GM23338 (cell line): Measurements from ENCODE around the gene FOXJ2. TPM values are rescaled to one million over a fixed set of nuclear protein-coding genes. Genes with fewer than 3 reads are reported as not detected.

Experiments used
- ATAC-seq: fragments of 200-7000 bp; cut with Tn5 transposase; 3 replicates; pipeline ENCODE4 v1.9.1; 2020
- DNase-seq: peaks from one replicate; pipeline ENCODE4 v3.0.0-alpha.2; 2015; ENCODE audit warnings: low spot score
- H2AFZ ChIP-seq: fragments of 200-600 bp; sonication (generic); 2 replicates; pipeline ENCODE4 v1.8.0; 2016; ENCODE audit warnings: antibody characterized with exemption, mild to moderate bottlenecking, moderate library complexity
- H3F3A ChIP-seq: fragments of 200-600 bp; sonication (generic); replicated peaks from 2 replicates; pipeline ENCODE4 v1.8.0; 2017; ENCODE audit warnings: antibody characterized with exemption, mixed run types, low read depth
- H3K27ac ChIP-seq: fragments of 200-600 bp; sonication (generic); 2 replicates; pipeline ENCODE4 v1.6.1; 2016; ENCODE audit warnings: low read depth
- H3K27me3 ChIP-seq: fragments of 200-600 bp; sonication (generic); 2 replicates; pipeline ENCODE4 v1.8.0; 2016; ENCODE audit warnings: mild to moderate bottlenecking, mixed run types, moderate library complexity; ENCODE audit not compliant: insufficient read depth
- H3K36me3 ChIP-seq: fragments of 200-600 bp; sonication (generic); 2 replicates; pipeline ENCODE4 v1.8.0; 2016; ENCODE audit warnings: mild to moderate bottlenecking; ENCODE audit not compliant: insufficient read depth
- H3K4me1 ChIP-seq: fragments of 200-600 bp; sonication (generic); 2 replicates; pipeline ENCODE4 v1.8.0; 2016; ENCODE audit warnings: mild to moderate bottlenecking, moderate library complexity; ENCODE audit not compliant: insufficient read depth
- H3K4me2 ChIP-seq: fragments of 200-600 bp; sonication (generic); 2 replicates; pipeline ENCODE4 v1.7.1; 2017; ENCODE audit warnings: mixed run types
- H3K4me3 ChIP-seq: fragments of 200-600 bp; sonication (generic); 2 replicates; pipeline ENCODE4 v1.6.1; 2016; ENCODE audit warnings: mixed run types
- H3K79me2 ChIP-seq: fragments of 200-600 bp; sonication (generic); replicated peaks from 2 replicates; pipeline ENCODE4 v1.8.0; 2017; ENCODE audit warnings: mild to moderate bottlenecking; ENCODE audit not compliant: insufficient read depth
- H3K9me2 ChIP-seq: fragments of 200-600 bp; sonication (generic); 2 replicates; pipeline ENCODE4 v1.8.0; 2017; ENCODE audit not compliant: insufficient read depth
- H4K20me1 ChIP-seq: fragments of 200-600 bp; sonication (generic); replicated peaks from 2 replicates; pipeline ENCODE4 v1.8.0; 2017; ENCODE audit warnings: mild to moderate bottlenecking; ENCODE audit not compliant: insufficient read depth
- H3K27ac Mint-ChIP-seq: 2 replicates; pipeline ENCODE4 v1.8.0; 2020; ENCODE audit warnings: inconsistent platforms, mild to moderate bottlenecking, moderate library complexity, mixed read lengths
- H3K27me3 Mint-ChIP-seq: 3 replicates; pipeline ENCODE4 v1.8.0; 2022; ENCODE audit warnings: low read depth, mild to moderate bottlenecking, moderate library complexity, mixed read lengths, inconsistent platforms; ENCODE audit not compliant: insufficient read depth, poor library complexity
- H3K36me3 Mint-ChIP-seq: 3 replicates; pipeline ENCODE4 v1.8.0; 2021; ENCODE audit warnings: low read depth, mild to moderate bottlenecking, inconsistent platforms, moderate library complexity, mixed read lengths
- H3K4me1 Mint-ChIP-seq: 3 replicates; pipeline ENCODE4 v1.8.0; 2020; ENCODE audit warnings: mild to moderate bottlenecking, inconsistent platforms, mixed read lengths
- H3K4me3 Mint-ChIP-seq: 3 replicates; pipeline ENCODE4 v1.8.0; 2021; ENCODE audit warnings: moderate library complexity, mild to moderate bottlenecking, inconsistent platforms, mixed read lengths
- H3K9me3 Mint-ChIP-seq: 3 replicates; pipeline ENCODE4 v1.8.0; 2020; ENCODE audit warnings: moderate library complexity, mild to moderate bottlenecking, inconsistent platforms, mixed read lengths
- CREB1 ChIP-seq: fragments of 250-450 bp; sonication (Bioruptor Pico); IDR thresholded peaks from 2 replicates; pipeline ENCODE4 v1.5.0; 2020; ENCODE audit warnings: low read depth, mild to moderate bottlenecking, moderate library complexity
- CTCF ChIP-seq, 2 experiments: fragments of 200-600 bp in 1 of 2; sonication (generic) in 1 of 2; conservative IDR thresholded peaks; 2 replicates each; pipeline versions ENCODE4 v1.5.1 to v1.6.1; 2016 to 2017; ENCODE audit warnings: antibody characterized with exemption in 2 of 2, low read depth in 2 of 2, mild to moderate bottlenecking in 2 of 2, moderate library complexity in 1 of 2
- ETS1 ChIP-seq: IDR thresholded peaks from 2 replicates; pipeline ENCODE4 v1.6.1; 2016; ENCODE audit warnings: antibody characterized with exemption
- EZH2 ChIP-seq: fragments of 200-600 bp; sonication (generic); IDR thresholded peaks from one replicate; pipeline ENCODE4 v1.8.0; 2017; ENCODE audit warnings: antibody characterized with exemption, mild to moderate bottlenecking, low read depth; ENCODE audit not compliant: unreplicated experiment
- EZH2phosphoT487 ChIP-seq: fragments of 200-600 bp; sonication (generic); IDR thresholded peaks from one replicate; pipeline ENCODE4 v1.8.1; 2018; ENCODE audit warnings: antibody characterized with exemption; ENCODE audit not compliant: unreplicated experiment
- JUNB ChIP-seq: IDR thresholded peaks from one replicate; pipeline ENCODE4 v1.6.1; 2016; ENCODE audit warnings: antibody characterized with exemption; ENCODE audit not compliant: unreplicated experiment
- NANOG ChIP-seq: IDR thresholded peaks from 2 replicates; pipeline ENCODE4 v1.6.1; 2016; ENCODE audit warnings: antibody characterized with exemption, borderline replicate concordance
- POLR2AphosphoS5 ChIP-seq: IDR thresholded peaks from 2 replicates; pipeline ENCODE4 v1.6.1; 2016; ENCODE audit warnings: antibody characterized with exemption, low read depth
- STAT1 ChIP-seq: IDR thresholded peaks from one replicate; pipeline ENCODE4 v1.6.1; 2016; ENCODE audit warnings: antibody characterized with exemption; ENCODE audit not compliant: unreplicated experiment
- ZNF114 ChIP-seq: fragments of 250-450 bp; sonication (Bioruptor Pico); IDR thresholded peaks from 2 replicates; pipeline ENCODE4 v1.5.0; 2020; ENCODE audit warnings: mild to moderate bottlenecking, moderate library complexity
- ZNF331 ChIP-seq: fragments of 250-450 bp; sonication (Bioruptor Pico); IDR thresholded peaks from 2 replicates; pipeline ENCODE4 v1.5.0; 2020; ENCODE audit warnings: low read depth, mild to moderate bottlenecking, moderate library complexity
- polyA plus RNA-seq: library from polyadenylated mRNA; unstranded; fragments of >200 nt; fragmentation: Nextera tagmentation; extraction: Ambion mirVana; gene quantifications from 2 replicates; pipeline ENCODE4 v1.2.1, GENCODE V29; 2016
- total RNA-seq: library from RNA; depleted of rRNA; stranded (reverse); fragments of >200 nt; shearing (Covaris generic); gene quantifications from 2 replicates; pipeline ENCODE4 v1.2.3, GENCODE V29; 2014
- TF ChIP-seq, protein P1 (sequence below): IDR thresholded peaks from one replicate; pipeline ENCODE4 v1.6.1; 2018; ENCODE audit warnings: antibody characterized with exemption; ENCODE audit not compliant: unreplicated experiment
- TF ChIP-seq, protein P2 (sequence below): fragments of 250-450 bp; sonication (Bioruptor Pico); IDR thresholded peaks from 2 replicates; pipeline ENCODE4 v1.5.0; 2020; ENCODE audit warnings: mild to moderate bottlenecking, moderate library complexity

Gene FOXJ2
- total and polyA plus RNA-seq, 2 experiments from 2014 or later, result 4.9 to 10.4 TPM

GRCh38 chr12:8078916-8079315, 46.4 kb downstream of the FOXJ2 start:
- H3K27ac ChIP-seq, result no peak overlapping the region
- Mint-ChIP-seq H3K4me3 (no peak overlapping the region), H3K4me1 (peaks cover 14% of the 10 kb centered on the region), H3K27ac (no peak overlapping the region), H3K9me3 (no peaks in the 10 kb centered on the region; the same call in 2 of the 3 replicates), H3K27me3 (peaks cover 4% of the 10 kb centered on the region), H3K36me3 (no peaks in the 10 kb centered on the region; the same call in 2 of the 3 replicates)
- ATAC-seq, result no peak
- H3K4me3 ChIP-seq, result no peak overlapping the region
- no peaks in the 10 kb centered on the region for H3K36me3 ChIP-seq
- TF ChIP-seq JUNB (no peak), POLR2AphosphoS5 (no peak), CTCF (conservative IDR thresholded peaks at IDR 0.05; ENCODE audit: low read depth in 2 of 2) (no peak), EZH2 (no peak), NANOG (no peak), ETS1 (no peak), STAT1 (no peak), ZNF331 (CRISPR knock-in tag) (no peak), CREB1 (CRISPR knock-in tag) (no peak), ZNF114 (no peak), EZH2phosphoT487 (no peak)
- TF ChIP-seq, protein P1, sequence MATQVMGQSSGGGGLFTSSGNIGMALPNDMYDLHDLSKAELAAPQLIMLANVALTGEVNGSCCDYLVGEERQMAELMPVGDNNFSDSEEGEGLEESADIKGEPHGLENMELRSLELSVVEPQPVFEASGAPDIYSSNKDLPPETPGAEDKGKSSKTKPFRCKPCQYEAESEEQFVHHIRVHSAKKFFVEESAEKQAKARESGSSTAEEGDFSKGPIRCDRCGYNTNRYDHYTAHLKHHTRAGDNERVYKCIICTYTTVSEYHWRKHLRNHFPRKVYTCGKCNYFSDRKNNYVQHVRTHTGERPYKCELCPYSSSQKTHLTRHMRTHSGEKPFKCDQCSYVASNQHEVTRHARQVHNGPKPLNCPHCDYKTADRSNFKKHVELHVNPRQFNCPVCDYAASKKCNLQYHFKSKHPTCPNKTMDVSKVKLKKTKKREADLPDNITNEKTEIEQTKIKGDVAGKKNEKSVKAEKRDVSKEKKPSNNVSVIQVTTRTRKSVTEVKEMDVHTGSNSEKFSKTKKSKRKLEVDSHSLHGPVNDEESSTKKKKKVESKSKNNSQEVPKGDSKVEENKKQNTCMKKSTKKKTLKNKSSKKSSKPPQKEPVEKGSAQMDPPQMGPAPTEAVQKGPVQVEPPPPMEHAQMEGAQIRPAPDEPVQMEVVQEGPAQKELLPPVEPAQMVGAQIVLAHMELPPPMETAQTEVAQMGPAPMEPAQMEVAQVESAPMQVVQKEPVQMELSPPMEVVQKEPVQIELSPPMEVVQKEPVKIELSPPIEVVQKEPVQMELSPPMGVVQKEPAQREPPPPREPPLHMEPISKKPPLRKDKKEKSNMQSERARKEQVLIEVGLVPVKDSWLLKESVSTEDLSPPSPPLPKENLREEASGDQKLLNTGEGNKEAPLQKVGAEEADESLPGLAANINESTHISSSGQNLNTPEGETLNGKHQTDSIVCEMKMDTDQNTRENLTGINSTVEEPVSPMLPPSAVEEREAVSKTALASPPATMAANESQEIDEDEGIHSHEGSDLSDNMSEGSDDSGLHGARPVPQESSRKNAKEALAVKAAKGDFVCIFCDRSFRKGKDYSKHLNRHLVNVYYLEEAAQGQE, result no peak
- TF ChIP-seq, protein P2, sequence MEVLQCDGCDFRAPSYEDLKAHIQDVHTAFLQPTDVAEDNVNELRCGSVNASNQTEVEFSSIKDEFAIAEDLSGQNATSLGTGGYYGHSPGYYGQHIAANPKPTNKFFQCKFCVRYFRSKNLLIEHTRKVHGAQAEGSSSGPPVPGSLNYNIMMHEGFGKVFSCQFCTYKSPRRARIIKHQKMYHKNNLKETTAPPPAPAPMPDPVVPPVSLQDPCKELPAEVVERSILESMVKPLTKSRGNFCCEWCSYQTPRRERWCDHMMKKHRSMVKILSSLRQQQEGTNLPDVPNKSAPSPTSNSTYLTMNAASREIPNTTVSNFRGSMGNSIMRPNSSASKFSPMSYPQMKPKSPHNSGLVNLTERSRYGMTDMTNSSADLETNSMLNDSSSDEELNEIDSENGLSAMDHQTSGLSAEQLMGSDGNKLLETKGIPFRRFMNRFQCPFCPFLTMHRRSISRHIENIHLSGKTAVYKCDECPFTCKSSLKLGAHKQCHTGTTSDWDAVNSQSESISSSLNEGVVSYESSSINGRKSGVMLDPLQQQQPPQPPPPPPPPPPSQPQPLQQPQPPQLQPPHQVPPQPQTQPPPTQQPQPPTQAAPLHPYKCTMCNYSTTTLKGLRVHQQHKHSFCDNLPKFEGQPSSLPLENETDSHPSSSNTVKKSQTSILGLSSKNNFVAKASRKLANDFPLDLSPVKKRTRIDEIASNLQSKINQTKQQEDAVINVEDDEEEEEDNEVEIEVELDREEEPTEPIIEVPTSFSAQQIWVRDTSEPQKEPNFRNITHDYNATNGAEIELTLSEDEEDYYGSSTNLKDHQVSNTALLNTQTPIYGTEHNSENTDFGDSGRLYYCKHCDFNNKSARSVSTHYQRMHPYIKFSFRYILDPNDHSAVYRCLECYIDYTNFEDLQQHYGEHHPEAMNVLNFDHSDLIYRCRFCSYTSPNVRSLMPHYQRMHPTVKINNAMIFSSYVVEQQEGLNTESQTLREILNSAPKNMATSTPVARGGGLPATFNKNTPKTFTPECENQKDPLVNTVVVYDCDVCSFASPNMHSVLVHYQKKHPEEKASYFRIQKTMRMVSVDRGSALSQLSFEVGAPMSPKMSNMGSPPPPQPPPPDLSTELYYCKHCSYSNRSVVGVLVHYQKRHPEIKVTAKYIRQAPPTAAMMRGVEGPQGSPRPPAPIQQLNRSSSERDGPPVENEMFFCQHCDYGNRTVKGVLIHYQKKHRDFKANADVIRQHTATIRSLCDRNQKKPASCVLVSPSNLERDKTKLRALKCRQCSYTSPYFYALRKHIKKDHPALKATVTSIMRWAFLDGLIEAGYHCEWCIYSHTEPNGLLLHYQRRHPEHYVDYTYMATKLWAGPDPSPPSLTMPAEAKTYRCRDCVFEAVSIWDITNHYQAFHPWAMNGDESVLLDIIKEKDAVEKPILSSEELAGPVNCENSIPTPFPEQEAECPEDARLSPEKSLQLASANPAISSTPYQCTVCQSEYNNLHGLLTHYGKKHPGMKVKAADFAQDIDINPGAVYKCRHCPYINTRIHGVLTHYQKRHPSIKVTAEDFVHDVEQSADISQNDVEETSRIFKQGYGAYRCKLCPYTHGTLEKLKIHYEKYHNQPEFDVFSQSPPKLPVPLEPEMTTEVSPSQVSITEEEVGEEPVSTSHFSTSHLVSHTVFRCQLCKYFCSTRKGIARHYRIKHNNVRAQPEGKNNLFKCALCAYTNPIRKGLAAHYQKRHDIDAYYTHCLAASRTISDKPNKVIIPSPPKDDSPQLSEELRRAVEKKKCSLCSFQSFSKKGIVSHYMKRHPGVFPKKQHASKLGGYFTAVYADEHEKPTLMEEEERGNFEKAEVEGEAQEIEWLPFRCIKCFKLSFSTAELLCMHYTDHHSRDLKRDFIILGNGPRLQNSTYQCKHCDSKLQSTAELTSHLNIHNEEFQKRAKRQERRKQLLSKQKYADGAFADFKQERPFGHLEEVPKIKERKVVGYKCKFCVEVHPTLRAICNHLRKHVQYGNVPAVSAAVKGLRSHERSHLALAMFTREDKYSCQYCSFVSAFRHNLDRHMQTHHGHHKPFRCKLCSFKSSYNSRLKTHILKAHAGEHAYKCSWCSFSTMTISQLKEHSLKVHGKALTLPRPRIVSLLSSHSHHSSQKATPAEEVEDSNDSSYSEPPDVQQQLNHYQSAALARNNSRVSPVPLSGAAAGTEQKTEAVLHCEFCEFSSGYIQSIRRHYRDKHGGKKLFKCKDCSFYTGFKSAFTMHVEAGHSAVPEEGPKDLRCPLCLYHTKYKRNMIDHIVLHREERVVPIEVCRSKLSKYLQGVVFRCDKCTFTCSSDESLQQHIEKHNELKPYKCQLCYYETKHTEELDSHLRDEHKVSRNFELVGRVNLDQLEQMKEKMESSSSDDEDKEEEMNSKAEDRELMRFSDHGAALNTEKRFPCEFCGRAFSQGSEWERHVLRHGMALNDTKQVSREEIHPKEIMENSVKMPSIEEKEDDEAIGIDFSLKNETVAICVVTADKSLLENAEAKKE (CRISPR knock-in tag), result no peak
- peaks cover 13% of the 10 kb centered on the region; the same call in 1 of the 2 replicates for H3K4me1 ChIP-seq
- no peaks in the 10 kb centered on the region for H3F3A ChIP-seq
- H3K79me2 ChIP-seq, result peaks cover 16% of the 10 kb centered on the region
- H3K4me2 ChIP-seq, result no peak overlapping the region
- H3K27me3 ChIP-seq, result no peaks in the 10 kb centered on the region
- no peaks in the 10 kb centered on the region for H3K9me2 ChIP-seq
- H2AFZ ChIP-seq, result no peak overlapping the region
- no peak for DNase-seq
- H4K20me1 ChIP-seq, result no peaks in the 10 kb centered on the region
